ENCODE results near the gene ZNF488.

GRCh38 chr10:47339759-47340607 is 44.1 kb downstream of the ZNF488 start:
- TF ChIP-seq POLR2A (IDR thresholded peaks at IDR 0.05) (no peak), CTCF (IDR thresholded peaks at IDR 0.05 in 8 of 11, conservative IDR thresholded peaks at IDR 0.05 in 3 of 11) (no peak)
